ENCODE data around the gene ADGRE1. TPM values are rescaled to one million over a fixed set of nuclear protein-coding genes. Genes with fewer than 3 reads are reported as not detected.
"Not testable (repeated sequence)": the region's sequence is repeated elsewhere in the genome, so short reads cannot be mapped to it uniquely, and the experiment has no call there.

Gene ADGRE1
- total and polyA plus RNA-seq, 7 donors = 0.28 to 1.8 (median 0.88) TPM; not detected in 3

GRCh38 chr19:6865849-6866248 lies 21.5 kb upstream of the ADGRE1 start:
- peaks cover 0 to 8% (median 0%) of the 10 kb centered on the region in 3 donors for H3K27me3 ChIP-seq
- H3K27ac ChIP-seq = no peak overlapping the region
- H3K36me3 ChIP-seq = no peaks in the 10 kb centered on the region
- intact Hi-C loops (cut with DNase I) = no loop called here
- 75 to 76% methylated on average over 10 of the region's 10 CpGs for WGBS, 2 donors
- TF ChIP-seq POLR2AphosphoS5 (IDR thresholded peaks at IDR 0.05) (no peak), CTCF (IDR thresholded peaks at IDR 0.05) (no peak), POLR2A (IDR thresholded peaks at IDR 0.05) (no peak), EP300 (IDR thresholded peaks at IDR 0.05) (no peak)
- no peak for DNase-seq
- H3K4me1 ChIP-seq = peaks cover 0 to 9% (median 7%) of the 10 kb centered on the region in 4 donors
- no peak overlapping the region for H3K4me3 ChIP-seq
- H3K9me3 ChIP-seq = no peaks in the 10 kb centered on the region

GRCh38 chr19:6866741-6867151 lies 20.6 kb upstream of the ADGRE1 start:
- peaks cover 0 to 8% (median 0%) of the 10 kb centered on the region in 3 donors for H3K27me3 ChIP-seq
- intact Hi-C loops (cut with DNase I) = no loop called here
- DNase-seq = no peak
- no peak for TF ChIP-seq POLR2AphosphoS5 (IDR thresholded peaks at IDR 0.05)
- no peak for TF ChIP-seq POLR2A (IDR thresholded peaks at IDR 0.05)
- H3K27ac ChIP-seq = no peak overlapping the region
- H3K9me3 ChIP-seq = no peaks in the 10 kb centered on the region
- no peaks in the 10 kb centered on the region for H3K36me3 ChIP-seq
- H3K4me3 ChIP-seq = no peak overlapping the region
- 29 to 62% methylated on average over 6 of the region's 6 CpGs for WGBS, 2 donors
- peaks cover 0 to 9% (median 7%) of the 10 kb centered on the region in 4 donors for H3K4me1 ChIP-seq

GRCh38 chr19:6868351-6868750 lies 19.0 kb upstream of the ADGRE1 start:
- TF ChIP-seq CTCF (IDR thresholded peaks at IDR 0.05) = no peak
- no peak for TF ChIP-seq POLR2A (IDR thresholded peaks at IDR 0.05)
- TF ChIP-seq POLR2AphosphoS5 (IDR thresholded peaks at IDR 0.05) = no peak
- TF ChIP-seq EP300 (IDR thresholded peaks at IDR 0.05) = no peak
- Histone ChIP-seq H3K27ac (no peak overlapping the region), H3K27me3 (peaks cover 0 to 8% (median 0%) of the 10 kb centered on the region in 3 donors), H3K4me3 (no peak overlapping the region), H3K36me3 (no peaks in the 10 kb centered on the region), H3K9me3 (no peaks in the 10 kb centered on the region), H3K4me1 (peaks cover 0 to 2% (median under 1%) of the 10 kb centered on the region in 4 donors)
- intact Hi-C loops (cut with DNase I) = no loop called here
- 6 to 12% methylated on average over 4 of the region's 4 CpGs for WGBS, 2 donors
- no peak for DNase-seq

GRCh38 chr19:6869151-6869882 lies 18.1 kb upstream of the ADGRE1 start:
- WGBS, 2 donors = 90 to 91% methylated on average over 22 of the region's 22 CpGs
- H3K27ac ChIP-seq; H3K36me3 ChIP-seq; DNase-seq; H3K4me1 ChIP-seq; H3K4me3 ChIP-seq; intact Hi-C loops (cut with DNase I); H3K9me3 ChIP-seq; H3K27me3 ChIP-seq: not testable (repeated sequence)

- Histone ChIP-seq H3K27ac (no peak overlapping the region), H3K4me3 (no peak overlapping the region), H3K4me1 (no peaks in the 10 kb centered on the region), H3K9me3 (no peaks in the 10 kb centered on the region), H3K36me3 (no peaks in the 10 kb centered on the region), H3K27me3 (peaks cover 0 to 6% (median 0%) of the 10 kb centered on the region in 3 donors)
- intact Hi-C loops (cut with DNase I) = no loop called here
- 44 to 78% methylated on average over 10 of the region's 10 CpGs for WGBS, 2 donors
- no peak for DNase-seq
- TF ChIP-seq POLR2AphosphoS5 (IDR thresholded peaks at IDR 0.05) = no peak
- TF ChIP-seq CTCF (IDR thresholded peaks at IDR 0.05) = no peak
- TF ChIP-seq POLR2A (IDR thresholded peaks at IDR 0.05) = no peak
- TF ChIP-seq EP300 (IDR thresholded peaks at IDR 0.05) = no peak
These were observed 13.5 kb upstream of the ADGRE1 start for GRCh38 chr19:6873708-6874431.

Data from sigmoid colon (tissue), 7 donors.